Stimulated activated CD8-positive, alpha-beta memory T cell treated with anti-CD3 and anti-CD28 coated beads, Interleukin-7, amount 100 ng/mL, for 4 hours (primary cell): ENCODE measurements around the gene ABCA5.

Experiments
- DNase-seq, 2 donors: peaks; one replicate each; pipeline ENCODE4 v3.0.0-alpha.2; 2020; ENCODE audit warnings: low read depth in 2 of 2

The ABCA5 gene, protein sequence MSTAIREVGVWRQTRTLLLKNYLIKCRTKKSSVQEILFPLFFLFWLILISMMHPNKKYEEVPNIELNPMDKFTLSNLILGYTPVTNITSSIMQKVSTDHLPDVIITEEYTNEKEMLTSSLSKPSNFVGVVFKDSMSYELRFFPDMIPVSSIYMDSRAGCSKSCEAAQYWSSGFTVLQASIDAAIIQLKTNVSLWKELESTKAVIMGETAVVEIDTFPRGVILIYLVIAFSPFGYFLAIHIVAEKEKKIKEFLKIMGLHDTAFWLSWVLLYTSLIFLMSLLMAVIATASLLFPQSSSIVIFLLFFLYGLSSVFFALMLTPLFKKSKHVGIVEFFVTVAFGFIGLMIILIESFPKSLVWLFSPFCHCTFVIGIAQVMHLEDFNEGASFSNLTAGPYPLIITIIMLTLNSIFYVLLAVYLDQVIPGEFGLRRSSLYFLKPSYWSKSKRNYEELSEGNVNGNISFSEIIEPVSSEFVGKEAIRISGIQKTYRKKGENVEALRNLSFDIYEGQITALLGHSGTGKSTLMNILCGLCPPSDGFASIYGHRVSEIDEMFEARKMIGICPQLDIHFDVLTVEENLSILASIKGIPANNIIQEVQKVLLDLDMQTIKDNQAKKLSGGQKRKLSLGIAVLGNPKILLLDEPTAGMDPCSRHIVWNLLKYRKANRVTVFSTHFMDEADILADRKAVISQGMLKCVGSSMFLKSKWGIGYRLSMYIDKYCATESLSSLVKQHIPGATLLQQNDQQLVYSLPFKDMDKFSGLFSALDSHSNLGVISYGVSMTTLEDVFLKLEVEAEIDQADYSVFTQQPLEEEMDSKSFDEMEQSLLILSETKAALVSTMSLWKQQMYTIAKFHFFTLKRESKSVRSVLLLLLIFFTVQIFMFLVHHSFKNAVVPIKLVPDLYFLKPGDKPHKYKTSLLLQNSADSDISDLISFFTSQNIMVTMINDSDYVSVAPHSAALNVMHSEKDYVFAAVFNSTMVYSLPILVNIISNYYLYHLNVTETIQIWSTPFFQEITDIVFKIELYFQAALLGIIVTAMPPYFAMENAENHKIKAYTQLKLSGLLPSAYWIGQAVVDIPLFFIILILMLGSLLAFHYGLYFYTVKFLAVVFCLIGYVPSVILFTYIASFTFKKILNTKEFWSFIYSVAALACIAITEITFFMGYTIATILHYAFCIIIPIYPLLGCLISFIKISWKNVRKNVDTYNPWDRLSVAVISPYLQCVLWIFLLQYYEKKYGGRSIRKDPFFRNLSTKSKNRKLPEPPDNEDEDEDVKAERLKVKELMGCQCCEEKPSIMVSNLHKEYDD (N-terminal part only)

DNA sequence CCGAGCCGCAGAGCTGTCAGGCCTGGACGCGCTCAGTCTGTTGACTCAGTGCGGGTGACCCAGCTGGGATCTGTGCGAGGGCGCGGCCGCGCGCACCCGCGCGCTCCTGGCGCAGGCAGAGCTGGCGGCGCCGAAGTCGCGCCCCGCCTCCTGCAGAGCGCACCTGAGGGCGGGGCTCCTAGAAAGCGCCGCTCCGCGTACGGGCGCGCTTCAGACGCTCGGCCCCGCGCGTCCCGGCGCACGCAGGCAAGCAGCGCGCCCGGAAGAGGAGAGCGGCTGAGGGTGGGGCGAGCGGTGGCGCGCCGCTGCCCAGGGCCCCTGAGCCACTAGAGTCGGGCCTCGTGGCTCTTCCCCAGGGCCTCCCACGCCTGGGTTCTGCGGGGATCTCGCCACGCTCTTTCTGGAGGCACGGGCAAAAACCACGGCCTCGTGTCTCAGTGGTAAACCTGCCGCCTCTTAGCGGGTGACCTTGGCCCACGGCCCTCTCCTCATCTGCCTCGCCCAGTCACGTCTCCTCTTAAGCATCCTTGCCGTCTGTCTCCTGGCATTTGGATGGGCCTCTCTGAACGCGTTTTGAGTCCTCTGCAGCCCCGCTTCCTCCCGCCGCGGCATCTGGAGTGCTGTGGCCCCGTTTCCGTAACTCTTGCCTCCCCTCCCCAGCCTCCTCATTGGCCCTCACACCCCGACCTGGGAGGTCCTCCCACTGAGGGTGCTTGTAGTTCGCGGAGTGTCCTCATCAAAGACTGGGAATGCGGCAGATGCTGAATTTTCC is at the start of gene ABCA5:
Gene ABCA5 (minus strand): TSS at position 74 of the 772 bp plus-strand sequence. CDS start 12,718 bp downstream, outside the sequence.
- DNase-seq, result peak; percentile 67 to 87

DNA sequence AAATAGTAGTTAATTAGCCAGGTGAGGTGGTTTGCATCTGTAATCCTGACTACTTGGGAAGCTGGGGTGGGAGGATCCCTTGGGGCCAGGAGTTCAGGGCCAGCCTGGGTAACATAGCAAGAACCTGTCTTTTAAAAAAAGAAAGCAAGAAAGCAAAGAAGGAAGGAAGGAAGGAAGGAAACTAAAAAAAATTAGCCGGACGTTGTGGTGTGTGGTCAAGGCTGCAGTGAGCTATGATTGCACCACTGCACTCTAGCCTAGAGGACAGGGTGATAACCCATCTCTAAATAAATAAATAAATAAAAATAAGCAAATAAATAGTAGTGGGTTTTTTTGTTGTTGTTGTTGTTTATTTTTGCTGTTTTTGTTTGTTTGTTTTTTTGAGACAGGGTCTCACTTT is 48.3 kb upstream of the ABCA5 start:
- no peak for DNase-seq

DNA sequence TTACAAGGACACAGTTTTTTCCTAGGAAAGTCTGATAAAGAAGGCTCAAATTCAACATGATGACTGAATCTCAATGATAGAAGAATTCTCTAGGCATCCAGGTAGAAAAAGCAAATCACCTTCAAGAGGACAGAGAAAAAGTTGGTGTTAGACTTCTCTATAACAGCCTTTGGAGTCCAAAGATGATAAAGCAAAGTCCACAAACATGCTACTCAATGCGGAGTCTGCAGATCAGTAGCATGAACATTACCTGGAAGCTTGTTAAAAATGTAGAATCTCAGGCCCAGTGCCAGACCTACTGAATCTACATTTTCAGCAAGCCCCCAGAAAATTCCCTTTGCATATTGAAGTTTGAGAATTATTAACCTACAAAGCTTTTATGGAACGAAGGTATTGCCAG is 46.1 kb upstream of the ABCA5 start:
- no peak for DNase-seq

DNA sequence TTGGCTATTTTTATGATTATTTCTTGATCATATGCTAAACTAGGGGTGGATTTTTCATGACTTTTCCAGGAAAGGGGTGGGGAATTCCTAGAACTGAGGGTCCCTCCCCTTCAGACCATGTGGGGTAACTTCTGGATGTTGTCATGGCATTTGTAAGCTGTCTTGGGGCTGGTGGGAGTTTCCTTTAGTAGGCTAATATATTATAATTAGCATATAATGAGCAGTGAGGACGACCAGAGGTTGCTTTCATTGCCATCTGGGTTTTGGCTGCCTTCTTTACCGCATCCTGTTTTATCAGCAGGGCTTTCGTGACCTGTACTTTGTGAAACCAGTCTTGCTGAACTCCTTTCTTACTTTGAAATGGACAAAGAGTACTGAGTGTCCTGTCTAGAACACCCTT is 40.4 kb upstream of the ABCA5 start:
- no peak for DNase-seq

DNA sequence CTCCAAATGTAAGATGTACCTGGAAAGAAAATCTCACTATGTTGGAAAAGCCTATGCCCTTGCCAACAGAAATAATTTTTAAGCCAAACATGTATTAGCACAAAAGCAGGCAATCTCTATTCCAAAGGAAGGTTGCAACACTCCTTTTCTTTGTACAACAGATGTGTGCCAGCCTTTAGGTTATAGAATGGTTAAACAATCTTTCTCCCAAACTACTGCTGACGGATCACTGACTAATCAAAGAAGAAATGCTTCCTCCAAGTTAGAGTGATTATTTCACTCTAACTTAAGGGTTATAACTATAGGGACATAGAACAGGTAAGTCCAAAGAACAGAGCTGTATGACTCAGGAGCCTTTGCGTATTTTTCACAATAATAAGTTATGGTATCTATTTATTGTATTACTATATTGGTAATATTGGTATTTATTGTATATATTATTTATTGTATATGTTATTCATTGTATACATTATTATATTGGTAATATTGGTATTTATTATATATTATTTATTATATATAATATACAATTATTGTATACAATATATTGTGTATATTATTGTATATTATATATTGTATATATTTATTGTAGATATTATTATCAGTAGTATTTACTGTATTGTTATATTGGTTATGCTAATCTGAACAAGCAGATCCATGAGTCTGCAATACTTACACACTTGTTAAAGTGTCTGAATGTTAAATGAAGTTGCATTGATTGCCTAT is 36.7 kb upstream of the ABCA5 start:
- no peak for DNase-seq

DNA sequence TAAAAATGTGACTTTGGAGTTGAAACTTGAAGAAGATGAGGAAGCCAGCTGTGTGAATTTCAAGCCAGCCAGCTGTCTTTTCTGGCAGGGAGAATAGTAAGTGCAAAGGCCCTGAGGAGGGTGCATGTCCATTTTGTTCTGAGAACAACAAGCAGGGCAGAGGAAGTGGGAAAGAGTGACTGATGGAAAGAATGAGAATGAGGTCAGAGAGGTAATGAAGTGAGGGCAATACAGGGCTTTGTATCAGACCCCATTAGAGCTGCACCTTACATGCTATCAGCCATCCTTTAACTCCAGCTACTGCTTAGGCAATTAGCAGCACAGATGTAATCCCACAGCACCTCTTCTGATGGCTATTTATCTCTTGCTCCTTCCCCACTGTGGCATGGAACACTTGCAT is 34.2 kb upstream of the ABCA5 start:
- DNase-seq, result no peak

DNA sequence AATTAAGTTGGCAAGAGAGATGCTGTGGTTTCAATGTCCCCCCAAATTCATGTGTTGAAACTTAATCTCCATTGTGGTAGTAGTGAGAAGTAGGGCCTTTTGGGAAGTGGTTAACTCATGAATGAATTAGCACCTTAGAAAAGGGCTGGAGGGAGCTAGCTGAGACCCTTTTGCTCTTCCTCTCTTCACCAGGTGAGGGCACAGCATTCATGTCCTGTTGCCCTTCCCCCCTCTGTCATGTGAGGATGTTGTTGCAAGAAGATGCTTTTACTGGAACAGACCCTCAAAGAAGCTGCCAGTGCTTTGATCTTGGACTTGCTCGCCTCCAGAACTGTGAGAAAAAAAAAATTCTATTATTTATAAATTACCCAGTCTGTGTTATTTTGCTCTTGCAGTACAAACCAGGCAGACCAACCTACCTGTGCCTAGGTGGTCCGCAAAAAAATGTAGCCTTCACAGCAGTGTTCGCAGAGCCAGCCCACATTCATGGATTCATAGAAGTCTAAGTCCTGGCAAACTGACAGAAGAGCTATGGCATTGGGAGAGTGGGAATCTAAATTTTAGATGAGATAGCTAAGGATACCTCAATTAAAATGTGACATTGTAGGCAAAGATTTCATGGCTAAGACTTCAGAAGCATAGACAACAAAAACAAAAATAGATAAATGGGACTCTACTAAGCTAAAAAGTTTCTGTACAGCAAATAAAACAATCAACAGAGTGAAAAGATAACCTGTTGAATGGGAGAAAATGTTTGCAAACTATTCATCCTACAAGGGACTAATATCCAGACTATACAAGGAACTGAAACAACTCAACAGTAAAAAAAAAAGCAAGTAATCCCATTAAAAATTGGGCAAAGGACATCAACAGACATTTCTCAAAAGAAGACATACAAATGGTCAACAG is 32.0 kb upstream of the ABCA5 start:
- no peak for DNase-seq

DNA sequence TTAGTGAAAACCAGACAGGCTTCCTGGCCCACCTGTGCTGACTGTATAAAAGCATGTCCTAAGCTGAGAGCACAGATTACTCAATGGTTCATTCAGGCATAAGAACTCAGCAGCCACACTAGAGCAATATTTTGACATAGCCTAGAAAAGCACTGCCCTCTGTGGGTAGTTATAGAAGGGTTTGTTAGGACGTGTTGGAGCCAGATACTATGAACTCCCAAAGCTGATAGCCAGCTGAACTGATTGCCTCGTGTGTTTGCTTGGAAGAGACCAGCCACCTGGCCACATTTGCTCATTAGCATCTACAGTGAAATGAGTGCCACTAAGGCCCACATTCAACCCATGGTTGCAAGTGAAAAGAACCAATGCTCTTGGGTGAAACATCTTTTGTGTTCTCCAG is 30.8 kb upstream of the ABCA5 start:
- DNase-seq, result no peak

DNA sequence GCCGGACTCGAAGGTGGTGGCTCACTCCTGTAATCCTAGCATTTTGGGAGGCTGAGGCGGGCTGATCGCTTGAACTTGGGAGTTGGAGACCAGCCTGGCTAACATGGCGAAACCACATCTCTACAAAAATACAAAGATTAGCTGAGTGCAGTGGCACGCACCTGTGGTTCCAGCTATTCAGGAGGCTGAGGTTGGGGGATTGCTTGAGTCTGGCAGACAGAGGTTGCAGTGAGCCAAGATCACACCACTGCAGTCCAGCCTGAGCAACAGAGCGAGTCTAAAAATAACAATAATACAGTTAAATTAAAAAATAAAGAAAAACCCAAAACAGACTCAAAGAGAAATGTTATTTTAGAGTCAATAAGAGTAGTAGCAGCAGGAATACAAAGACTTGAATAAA is 29.7 kb upstream of the ABCA5 start:
- DNase-seq, result no peak

DNA sequence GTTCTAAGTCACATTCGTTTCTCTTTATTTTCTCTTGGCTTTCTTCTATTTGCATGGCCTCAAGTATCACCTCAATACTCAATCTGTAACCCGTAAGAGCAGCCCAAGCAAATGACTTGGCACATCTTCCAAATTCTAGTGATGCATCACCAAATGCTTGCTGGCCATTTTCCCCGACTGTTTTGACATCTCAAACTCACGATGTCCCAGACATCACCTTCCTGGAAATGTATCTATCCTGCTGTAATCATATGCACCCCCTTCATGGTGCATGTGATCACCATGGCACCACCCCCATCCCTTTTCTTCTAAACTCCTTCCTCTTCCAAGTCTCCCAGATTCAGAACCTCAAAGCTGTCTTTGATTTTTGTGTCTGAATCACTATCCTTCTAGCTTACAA is 24.0 kb upstream of the ABCA5 start:
- DNase-seq, result no peak

DNA sequence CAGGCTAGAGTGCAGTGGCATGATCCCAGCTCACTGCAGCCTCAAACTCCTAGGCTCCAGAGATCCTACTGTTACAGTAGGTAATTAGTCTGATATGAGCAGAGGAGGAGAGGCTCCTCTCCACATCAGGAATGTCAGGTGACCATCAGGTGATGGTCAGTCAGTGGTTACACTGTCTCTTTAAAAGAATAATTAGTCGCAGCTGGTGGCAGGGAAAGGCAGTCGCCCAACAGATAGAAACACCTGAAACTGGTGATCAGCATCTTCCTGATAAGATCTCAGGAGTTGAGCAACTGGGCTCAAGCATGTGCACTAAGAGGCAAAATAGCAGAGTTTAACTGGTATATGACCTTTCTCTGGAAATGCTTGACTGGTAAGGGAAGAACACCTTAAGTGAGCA is 21.5 kb upstream of the ABCA5 start:
- no peak for DNase-seq

DNA sequence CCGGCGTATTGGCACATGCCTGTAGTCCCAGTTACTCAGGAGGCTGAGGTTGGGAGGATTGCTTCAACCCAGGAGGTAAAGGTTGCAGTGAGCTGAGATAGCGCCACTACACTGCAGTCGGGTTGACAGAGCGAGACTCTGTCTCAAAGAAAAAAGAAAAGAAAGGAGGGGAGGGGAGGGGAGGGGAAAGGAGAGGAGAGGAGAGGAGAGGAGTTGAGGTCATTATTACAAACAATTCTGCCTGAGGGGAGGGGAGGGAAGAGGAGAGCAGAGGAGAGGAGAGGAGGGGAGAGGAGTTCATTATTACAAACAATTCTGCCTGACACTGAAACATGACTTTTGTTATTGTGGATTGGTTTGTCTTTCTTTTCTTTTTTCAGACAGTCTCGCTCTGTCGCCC is 19.8 kb upstream of the ABCA5 start:
- DNase-seq, result no peak

DNA sequence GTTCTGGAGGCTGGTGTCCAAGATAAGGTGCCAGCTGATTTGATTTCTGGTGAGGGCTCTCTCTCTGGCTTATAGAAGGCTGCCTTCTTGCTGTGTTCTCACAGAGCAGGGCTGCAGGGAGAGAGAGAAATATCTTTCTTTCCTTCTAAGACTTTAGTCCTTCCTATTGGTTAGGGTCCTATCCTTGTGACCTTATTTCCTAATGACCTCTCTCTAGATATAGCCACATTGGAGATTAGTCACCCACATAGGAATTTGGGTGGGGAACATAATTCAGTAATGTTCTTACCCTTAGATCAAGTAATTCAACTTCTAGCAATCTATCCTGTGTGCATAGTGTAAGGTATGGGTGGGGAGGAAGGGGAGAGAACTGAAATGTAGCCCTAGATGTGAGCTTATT is 18.0 kb upstream of the ABCA5 start:
- DNase-seq, result no peak

DNA sequence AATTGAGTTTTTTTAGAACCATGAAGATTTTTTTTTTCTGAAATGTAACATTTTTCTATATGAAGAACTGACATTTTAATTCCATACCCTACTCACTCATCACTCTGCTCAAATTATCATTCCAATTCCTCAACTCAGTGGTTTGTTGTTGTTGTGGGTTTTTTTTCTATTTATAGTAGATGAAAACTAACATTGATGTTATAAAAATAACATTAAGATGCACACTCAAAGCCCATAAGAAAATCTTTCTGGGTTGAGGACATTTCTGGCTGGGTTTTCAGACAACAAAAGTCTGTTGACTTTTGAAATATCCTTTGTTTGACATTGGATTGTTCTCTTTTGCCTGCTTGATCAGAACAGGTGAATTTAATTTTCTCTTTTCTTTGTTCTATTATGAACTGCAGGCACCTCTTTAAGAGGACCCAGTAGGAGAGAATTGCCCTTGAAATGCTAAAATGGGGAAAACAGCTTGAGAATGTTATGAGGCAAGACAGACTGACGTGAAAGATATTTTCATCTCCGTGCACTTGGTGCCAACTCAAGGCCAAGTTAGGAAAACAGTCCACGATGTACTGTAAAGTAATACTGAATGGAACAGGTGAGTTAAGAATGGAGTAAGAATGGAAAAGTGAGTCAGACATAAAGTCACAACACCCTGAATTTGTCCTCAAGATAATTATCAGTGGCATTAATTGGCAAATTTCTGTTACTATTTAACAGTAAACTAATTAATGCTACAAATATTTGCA is 16.1 kb upstream of the ABCA5 start:
- DNase-seq, result no peak

DNA sequence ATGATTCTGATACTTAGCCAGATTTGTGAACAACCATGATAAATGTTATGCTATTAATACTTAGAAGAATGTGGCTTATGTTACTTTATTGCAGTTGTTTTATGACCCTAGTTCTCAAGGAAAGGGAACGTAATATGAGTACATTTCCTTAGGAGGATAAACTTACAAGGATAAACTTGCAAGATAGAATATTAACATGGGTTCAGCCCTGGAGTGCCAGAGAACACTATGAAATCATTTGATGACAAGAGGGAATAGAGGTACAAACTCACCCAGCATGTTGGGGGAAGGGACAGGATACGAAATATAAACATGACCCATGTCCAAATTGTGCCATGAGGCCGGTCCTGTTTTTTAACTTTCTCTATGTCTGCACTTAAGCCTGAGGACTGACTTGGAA is 13.0 kb upstream of the ABCA5 start:
- no peak for DNase-seq

DNA sequence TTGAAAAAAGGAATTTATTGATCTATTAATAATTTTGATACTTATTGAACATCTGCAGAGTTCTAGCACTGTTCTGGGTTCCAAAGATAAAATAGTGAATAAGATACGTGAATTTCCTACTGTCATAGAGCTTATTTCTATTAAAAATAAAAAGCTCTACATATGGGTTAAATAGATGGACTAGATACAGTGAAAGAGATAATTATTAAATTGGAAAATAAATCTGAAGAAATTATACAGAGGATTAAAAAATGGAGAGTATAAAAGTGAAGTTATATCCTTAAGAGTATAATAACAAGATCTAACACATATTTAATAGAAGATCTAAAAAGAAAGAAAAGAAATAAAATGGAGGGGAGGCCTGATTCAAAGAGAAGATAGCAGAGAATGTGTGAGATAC is 10.1 kb upstream of the ABCA5 start:
- no peak for DNase-seq

DNA sequence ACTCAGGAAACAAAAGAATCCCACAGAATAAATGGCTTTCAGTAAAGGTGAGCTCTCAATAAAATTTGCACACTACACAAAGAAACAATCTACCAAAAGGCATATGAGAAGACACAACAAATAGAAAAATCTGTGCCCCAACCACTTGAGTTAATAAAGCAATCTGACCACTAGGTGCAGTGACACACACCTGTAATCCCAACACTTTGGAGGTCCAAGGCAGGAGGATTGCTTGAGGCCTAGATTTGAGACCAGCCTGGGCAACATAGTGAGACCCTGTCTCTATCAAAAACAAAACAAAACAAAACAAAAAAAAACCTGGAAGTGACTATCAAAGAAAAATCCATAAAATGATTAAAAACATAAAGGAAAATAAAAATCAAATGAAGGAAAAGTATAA is 9.6 kb upstream of the ABCA5 start:
- no peak for DNase-seq

DNA sequence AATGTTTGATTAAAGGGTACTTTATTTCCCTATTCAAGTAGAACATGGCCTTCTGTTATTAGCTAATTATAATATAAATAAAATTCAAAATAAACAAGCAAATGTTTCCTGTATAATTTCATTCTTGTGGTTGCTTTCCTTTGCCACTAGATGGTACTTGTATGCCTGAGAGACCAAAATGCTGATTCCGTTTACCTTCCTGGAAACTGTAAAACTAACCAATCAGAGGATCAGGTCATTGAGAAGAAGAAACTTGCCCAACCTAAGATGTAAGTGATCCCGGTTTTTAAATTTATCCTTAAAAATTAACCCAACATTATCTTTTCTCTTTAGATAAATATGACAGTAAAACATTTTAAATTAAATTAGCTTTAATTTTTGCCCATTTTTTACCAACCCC is 8.1 kb upstream of the ABCA5 start:
- no peak for DNase-seq

DNA sequence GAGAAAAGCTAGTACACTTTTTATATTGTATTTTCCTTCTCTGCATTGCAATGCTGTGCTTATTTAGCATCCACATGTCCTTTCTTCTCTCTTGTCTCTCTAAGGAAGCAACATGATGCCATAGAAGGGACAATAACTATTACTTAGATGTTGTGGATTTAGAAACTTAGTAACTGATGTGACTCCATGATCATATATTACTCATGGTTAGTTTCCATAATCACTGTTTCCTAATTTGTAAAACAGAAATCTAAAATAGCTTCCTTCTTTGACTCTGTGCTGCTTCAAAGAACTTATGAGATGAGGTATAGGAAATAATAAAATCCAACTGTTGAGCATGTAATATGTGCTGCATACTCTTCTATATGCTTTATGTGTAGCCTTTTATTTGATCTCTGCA is 6.6 kb upstream of the ABCA5 start:
- no peak for DNase-seq
